SK-N-SH treated with all-trans-retinoic acid at 6 μM for 48 hours (cell line): Measurements from ENCODE around the gene ARHGAP9.

ENCODE experiments used
- ATAC-seq: fragments of 200-7000 bp; cut with Tn5 transposase; 3 replicates; pipeline ENCODE4 v1.9.1; 2020; ENCODE audit warnings: mild to moderate bottlenecking, moderate library complexity
- BACH2 ChIP-seq: fragments of 250-450 bp; sonication (Bioruptor Pico); IDR thresholded peaks from 2 replicates; pipeline ENCODE4 v1.9.0; 2021; ENCODE audit warnings: mild to moderate bottlenecking, borderline replicate concordance
- CREB5 ChIP-seq: fragments of 250-450 bp; sonication (Bioruptor Pico); IDR thresholded peaks from 2 replicates; pipeline ENCODE4 v1.5.1; 2020; ENCODE audit warnings: low read depth, mild to moderate bottlenecking, moderate library complexity
- CSDC2 ChIP-seq: fragments of 250-450 bp; sonication (Bioruptor Pico); IDR thresholded peaks from 2 replicates; pipeline ENCODE4 v1.5.0; 2020; ENCODE audit warnings: mild to moderate bottlenecking, moderate library complexity
- CSRNP3 ChIP-seq: fragments of 250-450 bp; sonication (Bioruptor Pico); IDR thresholded peaks from 2 replicates; pipeline ENCODE4 v1.5.1; 2021; ENCODE audit warnings: mild to moderate bottlenecking, moderate library complexity
- ESRRG ChIP-seq: fragments of 250-450 bp; sonication (Bioruptor Pico); IDR thresholded peaks from 2 replicates; pipeline ENCODE4 v1.6.1; 2021; ENCODE audit warnings: mild to moderate bottlenecking
- GLIS3 ChIP-seq: fragments of 250-450 bp; sonication (Bioruptor Pico); IDR thresholded peaks from 2 replicates; pipeline ENCODE4 v1.5.0; 2020; ENCODE audit warnings: mild to moderate bottlenecking, moderate library complexity
- PPARA ChIP-seq: fragments of 250-450 bp; sonication (Bioruptor Pico); IDR thresholded peaks from 2 replicates; pipeline ENCODE4 v1.5.0; 2020; ENCODE audit warnings: mild to moderate bottlenecking, borderline replicate concordance
- RARB ChIP-seq: fragments of 250-450 bp; sonication (Bioruptor Pico); IDR thresholded peaks from 2 replicates; pipeline ENCODE4 v1.8.0; 2021; ENCODE audit warnings: mild to moderate bottlenecking, moderate library complexity
- SNAI2 ChIP-seq: fragments of 250-450 bp; sonication (Bioruptor Pico); IDR thresholded peaks from 2 replicates; pipeline ENCODE4 v1.5.0; 2020; ENCODE audit warnings: mild to moderate bottlenecking, moderate library complexity
- TCF4 ChIP-seq: fragments of 250-450 bp; sonication (Bioruptor Pico); IDR thresholded peaks from 2 replicates; pipeline ENCODE4 v1.8.0; 2021; ENCODE audit warnings: mild to moderate bottlenecking, moderate library complexity, borderline replicate concordance
- TOX ChIP-seq: fragments of 250-450 bp; sonication (Bioruptor Pico); IDR thresholded peaks from 2 replicates; pipeline ENCODE4 v1.8.0; 2021; ENCODE audit warnings: mild to moderate bottlenecking, moderate library complexity, borderline replicate concordance
- ZFP3 ChIP-seq: fragments of 250-450 bp; sonication (Bioruptor Pico); IDR thresholded peaks from 2 replicates; pipeline ENCODE4 v1.5.0; 2020; ENCODE audit warnings: mild to moderate bottlenecking, moderate library complexity
- ZFP30 ChIP-seq: fragments of 450-650 bp; formaldehyde crosslinking; IDR thresholded peaks from 2 replicates; pipeline ENCODE4 v1.5.0; 2022; ENCODE audit warnings: mild to moderate bottlenecking, moderate library complexity
- ZNF565 ChIP-seq: fragments of 450-650 bp; formaldehyde crosslinking; conservative IDR thresholded peaks from 2 replicates; pipeline ENCODE4 v1.5.0; 2020; ENCODE audit warnings: low read depth, mild to moderate bottlenecking, moderate library complexity
- ZNF70 ChIP-seq: fragments of 450-650 bp; formaldehyde crosslinking; IDR thresholded peaks from 2 replicates; pipeline ENCODE4 v1.5.0; 2020; ENCODE audit warnings: mild to moderate bottlenecking, moderate library complexity
- ZNF8 ChIP-seq: fragments of 450-650 bp; formaldehyde crosslinking; IDR thresholded peaks from 2 replicates; pipeline ENCODE4 v1.5.0; 2020; ENCODE audit warnings: mild to moderate bottlenecking, moderate library complexity
- TF ChIP-seq, protein P1 (sequence below): fragments of 250-450 bp; sonication (Bioruptor Pico); IDR thresholded peaks from 2 replicates; pipeline ENCODE4 v1.5.0; 2020; ENCODE audit warnings: mild to moderate bottlenecking, moderate library complexity
- TF ChIP-seq, protein P2 (sequence below): fragments of 250-450 bp; sonication (Bioruptor Pico); IDR thresholded peaks from 2 replicates; pipeline ENCODE4 v1.8.0; 2021; ENCODE audit warnings: low read depth, mild to moderate bottlenecking, moderate library complexity, borderline replicate concordance
- TF ChIP-seq, protein P3 (sequence below): fragments of 250-450 bp; sonication (Bioruptor Pico); IDR thresholded peaks from 2 replicates; pipeline ENCODE4 v1.8.0; 2020; ENCODE audit warnings: mild to moderate bottlenecking, moderate library complexity, borderline replicate concordance

ARHGAP9 gene

GRCh38 chr12:57524814-57525614 lies 45.3 kb upstream of the ARHGAP9 start:
- TF ChIP-seq ZNF8 (CRISPR knock-in tag) (no peak), TOX (CRISPR knock-in tag) (no peak), CREB5 (no peak), CSDC2 (no peak), ZNF70 (CRISPR knock-in tag) (no peak), PPARA (CRISPR knock-in tag) (no peak), ZFP3 (CRISPR knock-in tag) (no peak), BACH2 (CRISPR knock-in tag) (no peak), RARB (CRISPR knock-in tag) (no peak)
- TF ChIP-seq, protein P1, sequence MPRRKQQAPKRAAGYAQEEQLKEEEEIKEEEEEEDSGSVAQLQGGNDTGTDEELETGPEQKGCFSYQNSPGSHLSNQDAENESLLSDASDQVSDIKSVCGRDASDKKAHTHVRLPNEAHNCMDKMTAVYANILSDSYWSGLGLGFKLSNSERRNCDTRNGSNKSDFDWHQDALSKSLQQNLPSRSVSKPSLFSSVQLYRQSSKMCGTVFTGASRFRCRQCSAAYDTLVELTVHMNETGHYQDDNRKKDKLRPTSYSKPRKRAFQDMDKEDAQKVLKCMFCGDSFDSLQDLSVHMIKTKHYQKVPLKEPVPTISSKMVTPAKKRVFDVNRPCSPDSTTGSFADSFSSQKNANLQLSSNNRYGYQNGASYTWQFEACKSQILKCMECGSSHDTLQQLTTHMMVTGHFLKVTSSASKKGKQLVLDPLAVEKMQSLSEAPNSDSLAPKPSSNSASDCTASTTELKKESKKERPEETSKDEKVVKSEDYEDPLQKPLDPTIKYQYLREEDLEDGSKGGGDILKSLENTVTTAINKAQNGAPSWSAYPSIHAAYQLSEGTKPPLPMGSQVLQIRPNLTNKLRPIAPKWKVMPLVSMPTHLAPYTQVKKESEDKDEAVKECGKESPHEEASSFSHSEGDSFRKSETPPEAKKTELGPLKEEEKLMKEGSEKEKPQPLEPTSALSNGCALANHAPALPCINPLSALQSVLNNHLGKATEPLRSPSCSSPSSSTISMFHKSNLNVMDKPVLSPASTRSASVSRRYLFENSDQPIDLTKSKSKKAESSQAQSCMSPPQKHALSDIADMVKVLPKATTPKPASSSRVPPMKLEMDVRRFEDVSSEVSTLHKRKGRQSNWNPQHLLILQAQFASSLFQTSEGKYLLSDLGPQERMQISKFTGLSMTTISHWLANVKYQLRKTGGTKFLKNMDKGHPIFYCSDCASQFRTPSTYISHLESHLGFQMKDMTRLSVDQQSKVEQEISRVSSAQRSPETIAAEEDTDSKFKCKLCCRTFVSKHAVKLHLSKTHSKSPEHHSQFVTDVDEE: no peak
- no peak for ATAC-seq

GRCh38 chr12:57523706-57524614 lies 44.3 kb upstream of the ARHGAP9 start:
- no peak for ATAC-seq
- no peak for TF ChIP-seq SNAI2 (CRISPR knock-in tag)
- no peak for TF ChIP-seq ZFP3 (CRISPR knock-in tag)
- TF ChIP-seq, protein P2, sequence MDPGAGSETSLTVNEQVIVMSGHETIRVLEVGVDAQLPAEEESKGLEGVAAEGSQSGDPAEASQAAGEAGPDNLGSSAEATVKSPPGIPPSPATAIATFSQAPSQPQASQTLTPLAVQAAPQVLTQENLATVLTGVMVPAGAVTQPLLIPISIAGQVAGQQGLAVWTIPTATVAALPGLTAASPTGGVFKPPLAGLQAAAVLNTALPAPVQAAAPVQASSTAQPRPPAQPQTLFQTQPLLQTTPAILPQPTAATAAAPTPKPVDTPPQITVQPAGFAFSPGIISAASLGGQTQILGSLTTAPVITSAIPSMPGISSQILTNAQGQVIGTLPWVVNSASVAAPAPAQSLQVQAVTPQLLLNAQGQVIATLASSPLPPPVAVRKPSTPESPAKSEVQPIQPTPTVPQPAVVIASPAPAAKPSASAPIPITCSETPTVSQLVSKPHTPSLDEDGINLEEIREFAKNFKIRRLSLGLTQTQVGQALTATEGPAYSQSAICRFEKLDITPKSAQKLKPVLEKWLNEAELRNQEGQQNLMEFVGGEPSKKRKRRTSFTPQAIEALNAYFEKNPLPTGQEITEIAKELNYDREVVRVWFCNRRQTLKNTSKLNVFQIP (CRISPR knock-in tag): no peak
- TF ChIP-seq CREB5: no peak
- no peak for TF ChIP-seq ZNF565 (CRISPR knock-in tag)
- TF ChIP-seq ESRRG (CRISPR knock-in tag): no peak
- TF ChIP-seq TOX (CRISPR knock-in tag): no peak
- TF ChIP-seq PPARA (CRISPR knock-in tag): no peak
- TF ChIP-seq, protein P3, sequence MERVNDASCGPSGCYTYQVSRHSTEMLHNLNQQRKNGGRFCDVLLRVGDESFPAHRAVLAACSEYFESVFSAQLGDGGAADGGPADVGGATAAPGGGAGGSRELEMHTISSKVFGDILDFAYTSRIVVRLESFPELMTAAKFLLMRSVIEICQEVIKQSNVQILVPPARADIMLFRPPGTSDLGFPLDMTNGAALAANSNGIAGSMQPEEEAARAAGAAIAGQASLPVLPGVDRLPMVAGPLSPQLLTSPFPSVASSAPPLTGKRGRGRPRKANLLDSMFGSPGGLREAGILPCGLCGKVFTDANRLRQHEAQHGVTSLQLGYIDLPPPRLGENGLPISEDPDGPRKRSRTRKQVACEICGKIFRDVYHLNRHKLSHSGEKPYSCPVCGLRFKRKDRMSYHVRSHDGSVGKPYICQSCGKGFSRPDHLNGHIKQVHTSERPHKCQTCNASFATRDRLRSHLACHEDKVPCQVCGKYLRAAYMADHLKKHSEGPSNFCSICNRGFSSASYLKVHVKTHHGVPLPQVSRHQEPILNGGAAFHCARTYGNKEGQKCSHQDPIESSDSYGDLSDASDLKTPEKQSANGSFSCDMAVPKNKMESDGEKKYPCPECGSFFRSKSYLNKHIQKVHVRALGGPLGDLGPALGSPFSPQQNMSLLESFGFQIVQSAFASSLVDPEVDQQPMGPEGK (CRISPR knock-in tag): no peak
- TF ChIP-seq ZFP30: no peak
- no peak for TF ChIP-seq CSRNP3 (CRISPR knock-in tag)
- no peak for TF ChIP-seq TCF4 (CRISPR knock-in tag)
- no peak for TF ChIP-seq GLIS3 (CRISPR knock-in tag)
